Endothelial cell (in vitro differentiated cells): Measurements from ENCODE around the gene SNRPA1. TPM values are rescaled to one million over a fixed set of nuclear protein-coding genes. Genes with fewer than 3 reads are reported as not detected.

Experiments used
- DNase-seq: peaks from one replicate; pipeline ENCODE4 v3.0.0; 2021; ENCODE audit warnings: low spot score
- H3K27ac Mint-ChIP-seq: one replicate; pipeline ENCODE4 v1.8.0; 2021; ENCODE audit warnings: mixed read lengths, inconsistent platforms; ENCODE audit not compliant: unreplicated experiment
- H3K27me3 Mint-ChIP-seq: one replicate; pipeline ENCODE4 v1.8.0; 2021; ENCODE audit warnings: mild to moderate bottlenecking, moderate library complexity, mixed read lengths, inconsistent platforms; ENCODE audit not compliant: unreplicated experiment
- H3K36me3 Mint-ChIP-seq: one replicate; pipeline ENCODE4 v1.8.0; 2021; ENCODE audit warnings: mild to moderate bottlenecking, low read depth, mixed read lengths, inconsistent platforms; ENCODE audit not compliant: unreplicated experiment
- H3K4me1 Mint-ChIP-seq: one replicate; pipeline ENCODE4 v1.8.0; 2021; ENCODE audit warnings: mild to moderate bottlenecking, mixed read lengths, inconsistent platforms; ENCODE audit not compliant: unreplicated experiment
- H3K4me3 Mint-ChIP-seq: one replicate; pipeline ENCODE4 v1.8.0; 2021; ENCODE audit warnings: mild to moderate bottlenecking, mixed read lengths, inconsistent platforms; ENCODE audit not compliant: unreplicated experiment
- H3K9me3 Mint-ChIP-seq: one replicate; pipeline ENCODE4 v1.8.0; 2021; ENCODE audit warnings: mixed read lengths, inconsistent platforms; ENCODE audit not compliant: unreplicated experiment
- total RNA-seq: library from RNA; stranded (reverse); fragmentation: NEBNext Ultra II Directional; extraction: Animal tissue kit (Norgen Biotek cat#: 25700); gene quantifications from one replicate; pipeline ENCODE4 v1.2.1, GENCODE V29; 2021; ENCODE audit not compliant: unreplicated experiment
- TF ChIP-seq, protein P1 (sequence below): fragments of 200-600 bp; sonication (generic); IDR thresholded peaks from one replicate; pipeline ENCODE4 v1.5.0; 2021; ENCODE audit warnings: antibody characterized with exemption; ENCODE audit not compliant: unreplicated experiment

Gene SNRPA1
- total RNA-seq, 1 donor from 2014 or later, result 62.2 TPM

DNA sequence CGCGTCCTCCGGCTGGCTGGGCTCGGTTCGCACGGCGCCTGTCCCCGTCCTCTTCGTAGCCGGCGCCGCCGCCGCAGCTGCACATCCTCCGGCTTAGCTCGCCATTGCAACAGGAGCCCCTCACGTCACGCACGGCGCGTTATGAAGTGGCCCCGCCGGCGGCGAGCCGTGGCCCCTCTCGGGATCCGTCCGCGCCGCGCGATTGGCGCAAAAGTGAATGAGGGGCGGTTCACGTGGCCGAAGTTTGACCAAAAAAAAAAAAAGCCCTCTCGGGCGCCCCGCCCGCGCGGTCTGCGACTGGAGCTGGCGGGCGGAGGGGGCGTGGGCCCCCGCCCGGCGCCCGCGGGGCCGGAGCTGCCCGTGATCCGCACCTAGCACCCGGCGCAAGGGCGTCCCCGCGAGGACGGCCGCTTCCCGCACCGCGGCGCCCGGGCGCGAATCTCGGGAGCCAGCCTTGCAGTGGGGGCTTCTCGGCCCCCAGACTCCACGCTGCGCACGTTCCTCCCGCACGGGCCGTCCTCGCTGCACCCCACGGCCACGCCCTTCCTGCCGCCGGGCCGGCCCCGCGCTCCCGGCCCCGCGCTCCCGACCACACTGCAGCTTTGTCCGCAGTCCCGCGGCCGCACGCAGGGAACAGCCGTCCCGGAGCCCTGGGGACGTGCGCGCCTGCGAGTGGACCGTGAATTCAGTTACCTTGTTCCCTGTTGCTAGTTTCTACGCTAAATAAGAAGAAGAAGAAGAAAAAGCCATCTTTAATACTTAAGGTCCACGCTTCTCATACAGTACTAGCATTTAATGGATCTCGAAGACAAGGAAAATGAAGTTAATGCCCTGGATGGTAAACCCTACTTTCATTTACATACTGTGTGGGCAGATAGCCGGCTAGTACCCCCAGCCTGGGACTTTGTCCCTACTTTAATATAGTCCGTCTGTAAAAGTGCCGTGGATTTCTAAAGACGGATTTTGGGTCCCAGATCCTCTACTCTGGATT lies 42.9 kb downstream of the SNRPA1 start, which contains the start of gene CHSY1:
CHSY1 (minus strand) TSS at position 219 of the 991 bp plus-strand sequence. CDS start 592 bp downstream, outside the sequence.
- DNase-seq, result peak; percentile 81
- Mint-ChIP-seq H3K9me3 (no peaks in the 10 kb centered on the region), H3K4me1 (peaks cover 11% of the 10 kb centered on the region), H3K27ac (peak within 1 kb of the TSS; percentile 82), H3K4me3 (peak within 1 kb of the TSS; percentile 96), H3K36me3 (no peaks in the 10 kb centered on the region), H3K27me3 (peaks cover 19% of the 10 kb centered on the region)
- TF ChIP-seq, protein P1, sequence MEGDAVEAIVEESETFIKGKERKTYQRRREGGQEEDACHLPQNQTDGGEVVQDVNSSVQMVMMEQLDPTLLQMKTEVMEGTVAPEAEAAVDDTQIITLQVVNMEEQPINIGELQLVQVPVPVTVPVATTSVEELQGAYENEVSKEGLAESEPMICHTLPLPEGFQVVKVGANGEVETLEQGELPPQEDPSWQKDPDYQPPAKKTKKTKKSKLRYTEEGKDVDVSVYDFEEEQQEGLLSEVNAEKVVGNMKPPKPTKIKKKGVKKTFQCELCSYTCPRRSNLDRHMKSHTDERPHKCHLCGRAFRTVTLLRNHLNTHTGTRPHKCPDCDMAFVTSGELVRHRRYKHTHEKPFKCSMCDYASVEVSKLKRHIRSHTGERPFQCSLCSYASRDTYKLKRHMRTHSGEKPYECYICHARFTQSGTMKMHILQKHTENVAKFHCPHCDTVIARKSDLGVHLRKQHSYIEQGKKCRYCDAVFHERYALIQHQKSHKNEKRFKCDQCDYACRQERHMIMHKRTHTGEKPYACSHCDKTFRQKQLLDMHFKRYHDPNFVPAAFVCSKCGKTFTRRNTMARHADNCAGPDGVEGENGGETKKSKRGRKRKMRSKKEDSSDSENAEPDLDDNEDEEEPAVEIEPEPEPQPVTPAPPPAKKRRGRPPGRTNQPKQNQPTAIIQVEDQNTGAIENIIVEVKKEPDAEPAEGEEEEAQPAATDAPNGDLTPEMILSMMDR, result no peak

DNA sequence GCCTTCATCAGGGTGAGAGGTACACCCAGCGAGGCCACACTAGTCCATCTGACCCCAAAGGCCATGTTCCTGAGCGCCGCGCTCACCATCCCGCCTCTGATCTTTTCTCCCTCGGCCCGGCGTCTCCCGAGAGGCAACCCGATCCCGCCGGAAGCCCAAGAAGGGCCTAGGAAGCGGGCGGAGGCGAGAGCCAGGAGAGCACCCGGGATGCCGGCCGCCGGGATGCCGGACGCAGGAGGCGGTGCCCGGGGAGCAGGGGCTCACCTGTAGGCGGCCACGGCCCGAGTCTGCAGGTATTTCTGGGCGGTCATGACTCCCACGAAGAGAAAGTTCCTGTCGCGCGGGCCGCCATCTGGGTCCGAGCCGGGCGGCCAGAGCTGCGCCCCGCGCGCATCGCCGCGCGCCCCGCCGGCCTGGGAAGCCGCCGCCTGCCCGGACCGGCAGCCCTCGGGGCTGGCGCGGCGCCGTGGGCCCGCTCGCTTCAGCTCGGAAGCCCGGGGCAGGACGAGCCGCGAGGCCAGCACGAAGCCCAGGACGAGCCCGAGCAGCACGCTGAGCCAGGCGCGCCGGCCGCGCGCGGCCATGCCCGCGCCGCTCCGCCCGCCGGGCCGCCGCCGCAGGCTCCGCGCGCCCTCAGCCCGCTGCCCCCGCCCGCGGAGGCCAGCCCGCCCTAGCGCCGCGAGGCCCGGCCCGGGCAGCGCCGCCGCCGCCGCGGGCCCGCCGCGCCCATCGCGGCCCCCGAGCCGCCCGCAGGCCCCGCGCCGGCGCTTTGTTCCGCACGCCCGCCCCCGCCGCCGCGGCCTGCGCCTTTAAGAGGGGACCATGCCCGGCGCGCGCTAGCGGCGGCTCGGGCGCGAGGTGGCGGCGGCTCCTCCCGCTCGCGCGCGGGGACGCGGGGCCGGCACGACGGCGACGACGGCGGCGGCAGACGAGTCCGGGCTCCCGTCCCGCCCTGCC lies 43.9 kb downstream of the SNRPA1 start:
- Mint-ChIP-seq H3K4me3 (peak overlapping the region; percentile 96), H3K9me3 (no peaks in the 10 kb centered on the region), H3K4me1 (peaks cover 11% of the 10 kb centered on the region), H3K36me3 (no peaks in the 10 kb centered on the region), H3K27me3 (peaks cover 19% of the 10 kb centered on the region), H3K27ac (peak overlapping the region; percentile 82)
- DNase-seq, result peak; percentile 44
- TF ChIP-seq, protein P1, result no peak

DNA sequence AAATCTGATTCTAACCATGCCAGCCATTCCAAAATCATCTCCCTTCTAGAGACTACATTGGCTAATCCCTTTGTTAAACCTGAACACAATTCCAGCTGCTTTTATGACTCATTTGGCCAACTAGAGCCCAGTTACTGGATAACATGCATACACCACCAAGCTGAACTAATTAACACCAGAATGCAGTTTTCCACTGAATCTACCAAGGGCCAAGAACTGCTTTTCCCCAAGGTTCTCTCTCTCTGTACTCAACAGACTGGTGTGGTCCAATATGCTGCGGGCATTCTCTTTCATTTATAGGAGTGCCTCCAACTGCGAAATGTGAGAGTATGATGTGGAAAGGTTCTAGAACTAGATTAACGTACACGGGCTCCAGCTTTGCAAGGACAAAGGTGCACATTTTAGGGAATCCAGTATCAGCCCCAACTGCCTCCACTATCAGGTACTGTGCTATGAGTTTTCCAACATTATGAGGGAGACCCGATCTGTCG lies 44.7 kb downstream of the SNRPA1 start:
- Mint-ChIP-seq H3K27ac (peak overlapping the region; percentile 82), H3K9me3 (no peaks in the 10 kb centered on the region), H3K36me3 (no peaks in the 10 kb centered on the region), H3K4me1 (peaks cover 11% of the 10 kb centered on the region), H3K27me3 (peaks cover 19% of the 10 kb centered on the region), H3K4me3 (peak overlapping the region; percentile 96)
- no peak for DNase-seq
- TF ChIP-seq, protein P1, result no peak

DNA sequence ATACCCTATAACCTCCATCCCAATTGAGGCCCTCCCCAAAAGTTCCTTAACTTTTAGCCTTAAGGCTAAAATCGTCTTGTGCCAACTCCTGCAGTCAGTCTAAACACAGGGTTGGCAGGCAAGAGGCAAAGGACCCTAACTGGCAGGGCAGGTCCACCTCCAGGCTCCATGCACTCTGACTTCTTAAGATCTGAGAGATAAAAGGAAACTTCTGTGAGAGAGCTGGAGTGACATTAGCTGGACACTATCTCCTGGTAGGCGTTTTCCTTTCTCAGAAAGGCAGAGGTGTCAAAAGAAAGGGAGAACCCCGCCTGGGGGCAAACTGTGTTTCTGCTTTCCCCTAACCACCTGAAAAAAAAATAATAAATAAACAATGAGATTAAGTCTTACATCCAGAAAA lies 46.8 kb downstream of the SNRPA1 start:
- Mint-ChIP-seq H3K4me3 (no peak overlapping the region), H3K36me3 (no peaks in the 10 kb centered on the region), H3K4me1 (peaks cover 17% of the 10 kb centered on the region), H3K27ac (no peak overlapping the region), H3K27me3 (peaks cover 19% of the 10 kb centered on the region), H3K9me3 (no peaks in the 10 kb centered on the region)
- DNase-seq, result no peak
- TF ChIP-seq, protein P1, result no peak
